NOMO-1 treated with dmso at 0.1 percent for 144 hours (cell line): ENCODE measurements around the gene PSMB5.

Experiments
- DNase-seq: peaks from one replicate; lab custom pipeline; 2025; ENCODE audit not compliant: unreplicated experiment; lab: John Stamatoyannopoulos, UW

Gene PSMB5

GRCh38 chr14:23044840-23045239 is 10.1 kb upstream of the PSMB5 start:
- DNase-seq: no peak

- DNase-seq: no peak
These were observed 9.1 kb upstream of the PSMB5 start for GRCh38 chr14:23043754-23044153.

GRCh38 chr14:23043145-23043544 is 8.4 kb upstream of the PSMB5 start:
- DNase-seq: no peak

GRCh38 chr14:23042162-23042965 is 7.7 kb upstream of the PSMB5 start, which contains the start of gene PSMB11:
Gene PSMB11, plus strand, starts transcription at chr14:23042212. Its CDS starts 14 bp downstream, at chr14:23042226.
- DNase-seq: no peak

- DNase-seq: no peak
These were observed 7.0 kb upstream of the PSMB5 start for GRCh38 chr14:23041729-23042128.

GRCh38 chr14:23040100-23040499 is 5.4 kb upstream of the PSMB5 start:
- DNase-seq: no peak

- DNase-seq: no peak
These were observed 824 bp upstream of the PSMB5 start for GRCh38 chr14:23035303-23036144.

- no peak for DNase-seq
These were observed 751 bp downstream of the PSMB5 start for GRCh38 chr14:23033801-23034497.

- DNase-seq: no peak
These were observed 1.4 kb downstream of the PSMB5 start for GRCh38 chr14:23033251-23033727.

GRCh38 chr14:23030936-23031335 is 3.8 kb downstream of the PSMB5 start:
- no peak for DNase-seq

- no peak for DNase-seq
These were observed 5.9 kb downstream of the PSMB5 start for GRCh38 chr14:23028799-23029198.

- DNase-seq: no peak
These were observed 9.4 kb downstream of the PSMB5 start for GRCh38 chr14:23025151-23025814.

GRCh38 chr14:23024612-23025075 is 10.1 kb downstream of the PSMB5 start:
- DNase-seq: no peak

- DNase-seq: no peak
These were observed 10.9 kb downstream of the PSMB5 start for GRCh38 chr14:23023795-23024152.

- DNase-seq: no peak
These were observed 11.5 kb downstream of the PSMB5 start for GRCh38 chr14:23023022-23023794.

GRCh38 chr14:23021889-23022442 is 12.7 kb downstream of the PSMB5 start:
- no peak for DNase-seq

GRCh38 chr14:23021434-23021833 is 13.3 kb downstream of the PSMB5 start:
- DNase-seq: no peak

GRCh38 chr14:23020143-23021128 is 14.3 kb downstream of the PSMB5 start:
- no peak for DNase-seq
